GM12878 (cell line): ENCODE data around the gene HORMAD2.

ENCODE experiments used
- CHD1 ChIP-seq: IDR thresholded peaks from 2 replicates; pipeline ENCODE4 v1.6.1; 2012; ENCODE audit warnings: low read depth, low read length, improper control_type of control experiment
- EP300 ChIP-seq, 2 experiments: fragments of 150-350 bp in 1 of 2; IDR thresholded peaks; 2 replicates each; pipeline ENCODE4 v1.6.1; 2011 to 2012; ENCODE audit warnings: low read depth in 2 of 2, low read length in 2 of 2, borderline replicate concordance in 1 of 2, improper control_type of control experiment in 1 of 2, inconsistent platforms in 1 of 2; ENCODE audit not compliant: control insufficient read depth in 1 of 2
- EZH2 ChIP-seq: IDR thresholded peaks from 2 replicates; pipeline ENCODE4 v1.6.1; 2012; ENCODE audit warnings: low read depth, mild to moderate bottlenecking, control low read depth, inconsistent platforms, low read length, borderline replicate concordance; ENCODE audit not compliant: control insufficient read depth
- KLF5 ChIP-seq: fragments of 450-650 bp; IDR thresholded peaks from 2 replicates; pipeline ENCODE4 v1.6.1; 2014; ENCODE audit warnings: mild to moderate bottlenecking; ENCODE audit not compliant: partially characterized antibody
- MXI1 ChIP-seq: fragments of 150-350 bp; IDR thresholded peaks from 2 replicates; pipeline ENCODE4 v1.6.1; 2011; ENCODE audit warnings: low read depth, mild to moderate bottlenecking, inconsistent platforms, low read length, improper control_type of control experiment
- MYC ChIP-seq: IDR thresholded peaks from 2 replicates; pipeline ENCODE4 v1.6.1; 2011; ENCODE audit warnings: mild to moderate bottlenecking, low read length, moderate library complexity, inconsistent platforms; ENCODE audit not compliant: insufficient read depth, insufficient replicate concordance, insufficient read length, severe bottlenecking
- POLR2AphosphoS5 ChIP-seq: IDR thresholded peaks from 2 replicates; pipeline ENCODE4 v1.6.1; 2011; ENCODE audit warnings: mild to moderate bottlenecking, low read length, inconsistent platforms
- RAD21 ChIP-seq: IDR thresholded peaks from 2 replicates; pipeline ENCODE4 v1.6.1; 2011; ENCODE audit warnings: mild to moderate bottlenecking, low read depth, low read length, moderate library complexity; ENCODE audit not compliant: insufficient read depth
- TAF1 ChIP-seq: IDR thresholded peaks from 2 replicates; pipeline ENCODE4 v1.6.1; 2011; ENCODE audit warnings: mild to moderate bottlenecking, low read depth, low read length, borderline replicate concordance
- USF2 ChIP-seq: IDR thresholded peaks from 2 replicates; pipeline ENCODE4 v1.6.1; 2011; ENCODE audit warnings: low read depth, low read length, improper control_type of control experiment, borderline replicate concordance
- TF ChIP-seq, protein P1 (sequence below), 3 experiments: IDR thresholded peaks in 2 of 3; conservative IDR thresholded peaks in 1 of 3; 2 replicates each; pipeline ENCODE4 v1.5.1; 2011; ENCODE audit warnings: low read depth in 3 of 3, low read length in 3 of 3, mild to moderate bottlenecking in 3 of 3, control low read depth in 2 of 3, moderate library complexity in 2 of 3, inconsistent platforms in 1 of 3, mixed read lengths in 1 of 3; ENCODE audit not compliant: control insufficient read depth in 2 of 3, insufficient read depth in 1 of 3; ENCODE audit errors: extremely low read depth in 1 of 3
- TF ChIP-seq, protein P2 (sequence below): IDR thresholded peaks from 2 replicates; pipeline ENCODE4 v1.6.1; 2012; ENCODE audit warnings: mild to moderate bottlenecking, low read depth, low read length

GRCh38 chr22:30057375-30057774 lies 22.9 kb upstream of the HORMAD2 start:
- TF ChIP-seq USF2 (no peak), RAD21 (no peak), CHD1 (no peak), KLF5 (no peak), MXI1 (no peak), POLR2AphosphoS5 (no peak), EZH2 (no peak), TAF1 (no peak), MYC (no peak), EP300 (IDR thresholded peaks at IDR 0.05; ENCODE audit: borderline replicate concordance in 1 of 2, control insufficient read depth in 1 of 2, low read depth in 2 of 2, low read length in 2 of 2) (no peak)
- TF ChIP-seq, protein P1, sequence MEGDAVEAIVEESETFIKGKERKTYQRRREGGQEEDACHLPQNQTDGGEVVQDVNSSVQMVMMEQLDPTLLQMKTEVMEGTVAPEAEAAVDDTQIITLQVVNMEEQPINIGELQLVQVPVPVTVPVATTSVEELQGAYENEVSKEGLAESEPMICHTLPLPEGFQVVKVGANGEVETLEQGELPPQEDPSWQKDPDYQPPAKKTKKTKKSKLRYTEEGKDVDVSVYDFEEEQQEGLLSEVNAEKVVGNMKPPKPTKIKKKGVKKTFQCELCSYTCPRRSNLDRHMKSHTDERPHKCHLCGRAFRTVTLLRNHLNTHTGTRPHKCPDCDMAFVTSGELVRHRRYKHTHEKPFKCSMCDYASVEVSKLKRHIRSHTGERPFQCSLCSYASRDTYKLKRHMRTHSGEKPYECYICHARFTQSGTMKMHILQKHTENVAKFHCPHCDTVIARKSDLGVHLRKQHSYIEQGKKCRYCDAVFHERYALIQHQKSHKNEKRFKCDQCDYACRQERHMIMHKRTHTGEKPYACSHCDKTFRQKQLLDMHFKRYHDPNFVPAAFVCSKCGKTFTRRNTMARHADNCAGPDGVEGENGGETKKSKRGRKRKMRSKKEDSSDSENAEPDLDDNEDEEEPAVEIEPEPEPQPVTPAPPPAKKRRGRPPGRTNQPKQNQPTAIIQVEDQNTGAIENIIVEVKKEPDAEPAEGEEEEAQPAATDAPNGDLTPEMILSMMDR (IDR thresholded peaks at IDR 0.05 in 2 of 3, conservative IDR thresholded peaks at IDR 0.05 in 1 of 3; ENCODE audit: control insufficient read depth in 2 of 3, extremely low read depth in 1 of 3, insufficient read depth in 1 of 3, low read depth in 3 of 3, low read length in 3 of 3): no peak
- TF ChIP-seq, protein P2, sequence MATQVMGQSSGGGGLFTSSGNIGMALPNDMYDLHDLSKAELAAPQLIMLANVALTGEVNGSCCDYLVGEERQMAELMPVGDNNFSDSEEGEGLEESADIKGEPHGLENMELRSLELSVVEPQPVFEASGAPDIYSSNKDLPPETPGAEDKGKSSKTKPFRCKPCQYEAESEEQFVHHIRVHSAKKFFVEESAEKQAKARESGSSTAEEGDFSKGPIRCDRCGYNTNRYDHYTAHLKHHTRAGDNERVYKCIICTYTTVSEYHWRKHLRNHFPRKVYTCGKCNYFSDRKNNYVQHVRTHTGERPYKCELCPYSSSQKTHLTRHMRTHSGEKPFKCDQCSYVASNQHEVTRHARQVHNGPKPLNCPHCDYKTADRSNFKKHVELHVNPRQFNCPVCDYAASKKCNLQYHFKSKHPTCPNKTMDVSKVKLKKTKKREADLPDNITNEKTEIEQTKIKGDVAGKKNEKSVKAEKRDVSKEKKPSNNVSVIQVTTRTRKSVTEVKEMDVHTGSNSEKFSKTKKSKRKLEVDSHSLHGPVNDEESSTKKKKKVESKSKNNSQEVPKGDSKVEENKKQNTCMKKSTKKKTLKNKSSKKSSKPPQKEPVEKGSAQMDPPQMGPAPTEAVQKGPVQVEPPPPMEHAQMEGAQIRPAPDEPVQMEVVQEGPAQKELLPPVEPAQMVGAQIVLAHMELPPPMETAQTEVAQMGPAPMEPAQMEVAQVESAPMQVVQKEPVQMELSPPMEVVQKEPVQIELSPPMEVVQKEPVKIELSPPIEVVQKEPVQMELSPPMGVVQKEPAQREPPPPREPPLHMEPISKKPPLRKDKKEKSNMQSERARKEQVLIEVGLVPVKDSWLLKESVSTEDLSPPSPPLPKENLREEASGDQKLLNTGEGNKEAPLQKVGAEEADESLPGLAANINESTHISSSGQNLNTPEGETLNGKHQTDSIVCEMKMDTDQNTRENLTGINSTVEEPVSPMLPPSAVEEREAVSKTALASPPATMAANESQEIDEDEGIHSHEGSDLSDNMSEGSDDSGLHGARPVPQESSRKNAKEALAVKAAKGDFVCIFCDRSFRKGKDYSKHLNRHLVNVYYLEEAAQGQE: no peak
